Body of pancreas (tissue), 4 donors: ENCODE results near the gene NHLRC2.

Experiments used
- POLR2A ChIP-seq, 3 donors: fragments of 450-650 bp; IDR thresholded peaks; one replicate each; pipeline ENCODE4 v1.6.1; 2016; ENCODE audit warnings: antibody characterized with exemption in 3 of 3, mild to moderate bottlenecking in 2 of 3
- TF ChIP-seq, protein P1 (sequence below), 7 experiments: fragments of 450-650 bp in 4 of 7; fragments of 200-600 bp in 3 of 7; sonication (generic) in 3 of 7; IDR thresholded peaks; one replicate each; pipeline ENCODE4 v1.5.1; 2016 to 2019; ENCODE audit warnings: antibody characterized with exemption in 7 of 7

DNA sequence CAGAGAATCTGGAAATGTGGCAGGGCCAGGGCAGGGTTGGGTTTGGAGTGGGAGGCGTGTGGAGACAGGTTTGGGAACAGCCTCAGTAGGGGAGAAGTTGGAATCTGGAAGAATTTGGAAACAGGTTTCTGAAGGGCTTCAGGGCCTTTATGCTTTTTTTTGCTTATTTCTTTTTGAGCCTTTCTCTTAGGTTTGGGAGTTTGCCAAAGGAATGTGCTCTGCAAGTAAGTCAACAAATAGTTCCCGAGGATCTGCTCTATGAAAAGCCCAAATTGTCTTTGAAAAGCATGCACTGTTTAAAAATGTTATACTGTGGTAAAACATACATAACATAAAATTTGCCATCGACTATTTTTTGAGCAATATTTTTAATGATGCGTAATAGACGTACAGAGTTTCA lies 102.6 kb downstream of the NHLRC2 start:
- TF ChIP-seq, protein P1, sequence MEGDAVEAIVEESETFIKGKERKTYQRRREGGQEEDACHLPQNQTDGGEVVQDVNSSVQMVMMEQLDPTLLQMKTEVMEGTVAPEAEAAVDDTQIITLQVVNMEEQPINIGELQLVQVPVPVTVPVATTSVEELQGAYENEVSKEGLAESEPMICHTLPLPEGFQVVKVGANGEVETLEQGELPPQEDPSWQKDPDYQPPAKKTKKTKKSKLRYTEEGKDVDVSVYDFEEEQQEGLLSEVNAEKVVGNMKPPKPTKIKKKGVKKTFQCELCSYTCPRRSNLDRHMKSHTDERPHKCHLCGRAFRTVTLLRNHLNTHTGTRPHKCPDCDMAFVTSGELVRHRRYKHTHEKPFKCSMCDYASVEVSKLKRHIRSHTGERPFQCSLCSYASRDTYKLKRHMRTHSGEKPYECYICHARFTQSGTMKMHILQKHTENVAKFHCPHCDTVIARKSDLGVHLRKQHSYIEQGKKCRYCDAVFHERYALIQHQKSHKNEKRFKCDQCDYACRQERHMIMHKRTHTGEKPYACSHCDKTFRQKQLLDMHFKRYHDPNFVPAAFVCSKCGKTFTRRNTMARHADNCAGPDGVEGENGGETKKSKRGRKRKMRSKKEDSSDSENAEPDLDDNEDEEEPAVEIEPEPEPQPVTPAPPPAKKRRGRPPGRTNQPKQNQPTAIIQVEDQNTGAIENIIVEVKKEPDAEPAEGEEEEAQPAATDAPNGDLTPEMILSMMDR (IDR thresholded peaks at IDR 0.05): no peak
- no peak for TF ChIP-seq POLR2A (IDR thresholded peaks at IDR 0.05)
